WTC11 (cell line): Measurements from ENCODE around the gene SLC2A4RG. TPM values are rescaled to one million over a fixed set of nuclear protein-coding genes. Genes with fewer than 3 reads are reported as not detected.
"Not testable (repeated sequence)": the region's sequence is repeated elsewhere in the genome, so short reads cannot be mapped to it uniquely, and the experiment has no call there.

Source experiments
- ATAC-seq: fragments of 200-7000 bp; cut with Tn5 transposase; 2 replicates; pipeline ENCODE4 v1.10.0; 2021; ENCODE audit warnings: mild to moderate bottlenecking, moderate library complexity
- CTCF ChIA-PET: fragments of 300-600 bp; sonication (Branson Sonifier 250); formaldehyde crosslinking; loops from one replicate; lab custom pipeline; 2021; ENCODE audit warnings: antibody characterized with exemption; lab: Charles Lee
- POLR2A ChIA-PET: fragments of 350-600 bp; sonication (Branson Sonifier 250); formaldehyde crosslinking; loops from one replicate; lab custom pipeline; 2021; ENCODE audit warnings: antibody characterized with exemption; lab: Charles Lee
- DNase-seq: peaks from one replicate; pipeline ENCODE4 v3.0.0; 2021; ENCODE audit warnings: low spot score
- H3K27ac Mint-ChIP-seq: 2 replicates; pipeline ENCODE4 v1.8.0; 2021; ENCODE audit warnings: mixed read lengths
- H3K27me3 Mint-ChIP-seq: 2 replicates; pipeline ENCODE4 v1.8.0; 2021; ENCODE audit warnings: low read depth, mild to moderate bottlenecking, moderate library complexity, mixed read lengths
- H3K36me3 Mint-ChIP-seq: 2 replicates; pipeline ENCODE4 v1.8.0; 2021; ENCODE audit warnings: mixed read lengths
- H3K4me1 Mint-ChIP-seq: 2 replicates; pipeline ENCODE4 v1.8.0; 2022; ENCODE audit warnings: mixed read lengths
- H3K4me3 Mint-ChIP-seq: 2 replicates; pipeline ENCODE4 v1.8.0; 2021; ENCODE audit warnings: mild to moderate bottlenecking, moderate library complexity, mixed read lengths
- H3K9me3 Mint-ChIP-seq: 2 replicates; pipeline ENCODE4 v1.8.0; 2021; ENCODE audit warnings: mixed read lengths
- CREB1 ChIP-seq: sonication (generic); formaldehyde crosslinking; IDR thresholded peaks from 2 replicates; pipeline ENCODE4 v1.8.0; 2023; ENCODE audit warnings: mild to moderate bottlenecking, missing genetic modification reagents
- EMX1 ChIP-seq: fragments of 250-450 bp; sonication (Bioruptor Pico); IDR thresholded peaks from 2 replicates; pipeline ENCODE4 v1.8.0; 2021; ENCODE audit warnings: mild to moderate bottlenecking
- ETV6 ChIP-seq: sonication (generic); formaldehyde crosslinking; IDR thresholded peaks from 2 replicates; pipeline ENCODE4 v1.8.1; 2022; ENCODE audit warnings: mild to moderate bottlenecking, missing genetic modification reagents
- HMGA2 ChIP-seq: fragments of 250-450 bp; sonication (Bioruptor Pico); IDR thresholded peaks from 2 replicates; pipeline ENCODE4 v1.4.0; 2021; ENCODE audit warnings: mild to moderate bottlenecking, moderate library complexity
- NFYB ChIP-seq: sonication (generic); formaldehyde crosslinking; conservative IDR thresholded peaks from 2 replicates; pipeline ENCODE4 v1.8.0; 2022; ENCODE audit warnings: low read depth, missing genetic modification reagents
- TEAD1 ChIP-seq: sonication (generic); formaldehyde crosslinking; IDR thresholded peaks from 2 replicates; pipeline ENCODE4 v1.8.0; 2022; ENCODE audit warnings: mild to moderate bottlenecking, missing genetic modification reagents
- ZNF121 ChIP-seq: sonication (generic); formaldehyde crosslinking; IDR thresholded peaks from 2 replicates; pipeline ENCODE4 v1.8.0; 2023; ENCODE audit warnings: missing genetic modification reagents
- ZNF138 ChIP-seq: sonication (generic); formaldehyde crosslinking; conservative IDR thresholded peaks from 2 replicates; pipeline ENCODE4 v1.8.1; 2022; ENCODE audit warnings: mild to moderate bottlenecking, moderate library complexity, missing genetic modification reagents
- ZNF232 ChIP-seq: sonication (generic); formaldehyde crosslinking; IDR thresholded peaks from 2 replicates; pipeline ENCODE4 v1.8.0; 2022; ENCODE audit warnings: mild to moderate bottlenecking, missing genetic modification reagents
- ZNF263 ChIP-seq: sonication (generic); formaldehyde crosslinking; IDR thresholded peaks from 2 replicates; pipeline ENCODE4 v1.8.1; 2022; ENCODE audit warnings: low read depth, mild to moderate bottlenecking, moderate library complexity, missing genetic modification reagents
- ZNF317 ChIP-seq: sonication (generic); formaldehyde crosslinking; IDR thresholded peaks from 2 replicates; pipeline ENCODE4 v1.8.1; 2023; ENCODE audit warnings: low read depth, mild to moderate bottlenecking, moderate library complexity, missing genetic modification reagents, borderline replicate concordance
- ZNF423 ChIP-seq: fragments of 250-450 bp; sonication (Bioruptor Pico); IDR thresholded peaks from 2 replicates; pipeline ENCODE4 v2.1.2; 2022; ENCODE audit warnings: mild to moderate bottlenecking, moderate library complexity
- total RNA-seq: library from RNA; stranded (reverse); gene quantifications from 3 replicates; pipeline ENCODE4 v1.2.3, GENCODE V29; 2021
- TF ChIP-seq, protein P1 (sequence below): sonication (generic); formaldehyde crosslinking; IDR thresholded peaks from 2 replicates; pipeline ENCODE4 v1.8.1; 2023; ENCODE audit warnings: mild to moderate bottlenecking, missing genetic modification reagents, moderate library complexity
- TF ChIP-seq, protein P2 (sequence below): sonication (generic); formaldehyde crosslinking; conservative IDR thresholded peaks from 2 replicates; pipeline ENCODE4 v1.8.1; 2022; ENCODE audit warnings: mild to moderate bottlenecking, missing genetic modification reagents
- TF ChIP-seq, protein P3 (sequence below): fragments of 250-450 bp; sonication (Bioruptor Pico); IDR thresholded peaks from 2 replicates; pipeline ENCODE4 v1.9.0; 2021; ENCODE audit warnings: moderate library complexity, mild to moderate bottlenecking, inconsistent platforms, borderline replicate concordance
- TF ChIP-seq, protein P4 (sequence below): sonication (generic); formaldehyde crosslinking; IDR thresholded peaks from 2 replicates; pipeline ENCODE4 v1.8.1; 2023; ENCODE audit warnings: mild to moderate bottlenecking, moderate library complexity, missing genetic modification reagents
- TF ChIP-seq, protein P5 (sequence below): sonication (generic); formaldehyde crosslinking; IDR thresholded peaks from 2 replicates; pipeline ENCODE4 v1.8.1; 2023; ENCODE audit warnings: mild to moderate bottlenecking, missing genetic modification reagents, borderline replicate concordance
- TF ChIP-seq, protein P6 (sequence below): sonication (generic); formaldehyde crosslinking; IDR thresholded peaks from 2 replicates; pipeline ENCODE4 v1.8.0; 2022; ENCODE audit warnings: missing genetic modification reagents

Gene SLC2A4RG
- total RNA-seq, 1 experiment from 2014 or later, result 43.3 TPM

DNA sequence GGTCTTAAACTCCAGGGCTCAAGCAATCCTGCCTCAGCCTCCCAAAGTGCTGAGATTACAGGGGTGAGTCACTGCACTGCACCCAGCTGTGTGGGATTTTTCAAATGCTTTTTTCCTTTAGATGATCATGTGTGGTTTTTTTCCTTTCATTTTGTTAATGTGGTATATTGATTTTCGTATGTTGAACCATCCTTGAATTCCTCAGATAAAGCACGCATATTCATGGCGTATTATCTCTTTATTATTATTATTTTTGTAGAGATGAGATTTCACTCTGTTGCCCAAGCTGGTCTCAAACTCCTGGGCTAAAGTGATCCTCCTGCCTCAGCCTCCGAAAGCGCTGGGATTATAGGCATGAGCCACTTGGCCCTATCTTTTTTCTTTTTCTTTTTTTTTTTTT is 24.7 kb upstream of the SLC2A4RG start:
- Mint-ChIP-seq H3K27ac (no peak overlapping the region), H3K36me3 (peaks cover 62% of the 10 kb centered on the region), H3K4me3 (no peak overlapping the region), H3K27me3 (no peaks in the 10 kb centered on the region), H3K9me3 (no peaks in the 10 kb centered on the region), H3K4me1 (no peaks in the 10 kb centered on the region)
- TF ChIP-seq, protein P1, sequence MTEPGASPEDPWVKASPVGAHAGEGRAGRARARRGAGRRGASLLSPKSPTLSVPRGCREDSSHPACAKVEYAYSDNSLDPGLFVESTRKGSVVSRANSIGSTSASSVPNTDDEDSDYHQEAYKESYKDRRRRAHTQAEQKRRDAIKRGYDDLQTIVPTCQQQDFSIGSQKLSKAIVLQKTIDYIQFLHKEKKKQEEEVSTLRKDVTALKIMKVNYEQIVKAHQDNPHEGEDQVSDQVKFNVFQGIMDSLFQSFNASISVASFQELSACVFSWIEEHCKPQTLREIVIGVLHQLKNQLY (CRISPR knock-in tag), result no peak
- TF ChIP-seq ZNF138 (CRISPR knock-in tag) (no peak), TEAD1 (no peak), ZNF232 (CRISPR knock-in tag) (no peak), ZNF423 (CRISPR knock-in tag) (no peak), ZNF317 (no peak), CREB1 (CRISPR knock-in tag) (no peak), ZNF121 (no peak), HMGA2 (CRISPR knock-in tag) (no peak), ETV6 (no peak), EMX1 (no peak)
- TF ChIP-seq, protein P2, sequence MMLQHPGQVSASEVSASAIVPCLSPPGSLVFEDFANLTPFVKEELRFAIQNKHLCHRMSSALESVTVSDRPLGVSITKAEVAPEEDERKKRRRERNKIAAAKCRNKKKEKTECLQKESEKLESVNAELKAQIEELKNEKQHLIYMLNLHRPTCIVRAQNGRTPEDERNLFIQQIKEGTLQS (CRISPR knock-in tag), result no peak
- TF ChIP-seq, protein P3, sequence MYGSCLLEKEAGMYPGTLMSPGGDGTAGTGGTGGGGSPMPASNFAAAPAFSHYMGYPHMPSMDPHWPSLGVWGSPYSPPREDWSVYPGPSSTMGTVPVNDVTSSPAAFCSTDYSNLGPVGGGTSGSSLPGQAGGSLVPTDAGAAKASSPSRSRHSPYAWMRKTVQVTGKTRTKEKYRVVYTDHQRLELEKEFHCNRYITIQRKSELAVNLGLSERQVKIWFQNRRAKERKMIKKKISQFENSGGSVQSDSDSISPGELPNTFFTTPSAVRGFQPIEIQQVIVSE, result no peak
- TF ChIP-seq, protein P4, sequence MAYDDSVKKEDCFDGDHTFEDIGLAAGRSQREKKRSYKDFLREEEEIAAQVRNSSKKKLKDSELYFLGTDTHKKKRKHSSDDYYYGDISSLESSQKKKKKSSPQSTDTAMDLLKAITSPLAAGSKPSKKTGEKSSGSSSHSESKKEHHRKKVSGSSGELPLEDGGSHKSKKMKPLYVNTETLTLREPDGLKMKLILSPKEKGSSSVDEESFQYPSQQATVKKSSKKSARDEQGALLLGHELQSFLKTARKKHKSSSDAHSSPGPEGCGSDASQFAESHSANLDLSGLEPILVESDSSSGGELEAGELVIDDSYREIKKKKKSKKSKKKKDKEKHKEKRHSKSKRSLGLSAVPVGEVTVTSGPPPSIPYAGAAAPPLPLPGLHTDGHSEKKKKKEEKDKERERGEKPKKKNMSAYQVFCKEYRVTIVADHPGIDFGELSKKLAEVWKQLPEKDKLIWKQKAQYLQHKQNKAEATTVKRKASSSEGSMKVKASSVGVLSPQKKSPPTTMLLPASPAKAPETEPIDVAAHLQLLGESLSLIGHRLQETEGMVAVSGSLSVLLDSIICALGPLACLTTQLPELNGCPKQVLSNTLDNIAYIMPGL (CRISPR knock-in tag), result no peak
- TF ChIP-seq, protein P5, sequence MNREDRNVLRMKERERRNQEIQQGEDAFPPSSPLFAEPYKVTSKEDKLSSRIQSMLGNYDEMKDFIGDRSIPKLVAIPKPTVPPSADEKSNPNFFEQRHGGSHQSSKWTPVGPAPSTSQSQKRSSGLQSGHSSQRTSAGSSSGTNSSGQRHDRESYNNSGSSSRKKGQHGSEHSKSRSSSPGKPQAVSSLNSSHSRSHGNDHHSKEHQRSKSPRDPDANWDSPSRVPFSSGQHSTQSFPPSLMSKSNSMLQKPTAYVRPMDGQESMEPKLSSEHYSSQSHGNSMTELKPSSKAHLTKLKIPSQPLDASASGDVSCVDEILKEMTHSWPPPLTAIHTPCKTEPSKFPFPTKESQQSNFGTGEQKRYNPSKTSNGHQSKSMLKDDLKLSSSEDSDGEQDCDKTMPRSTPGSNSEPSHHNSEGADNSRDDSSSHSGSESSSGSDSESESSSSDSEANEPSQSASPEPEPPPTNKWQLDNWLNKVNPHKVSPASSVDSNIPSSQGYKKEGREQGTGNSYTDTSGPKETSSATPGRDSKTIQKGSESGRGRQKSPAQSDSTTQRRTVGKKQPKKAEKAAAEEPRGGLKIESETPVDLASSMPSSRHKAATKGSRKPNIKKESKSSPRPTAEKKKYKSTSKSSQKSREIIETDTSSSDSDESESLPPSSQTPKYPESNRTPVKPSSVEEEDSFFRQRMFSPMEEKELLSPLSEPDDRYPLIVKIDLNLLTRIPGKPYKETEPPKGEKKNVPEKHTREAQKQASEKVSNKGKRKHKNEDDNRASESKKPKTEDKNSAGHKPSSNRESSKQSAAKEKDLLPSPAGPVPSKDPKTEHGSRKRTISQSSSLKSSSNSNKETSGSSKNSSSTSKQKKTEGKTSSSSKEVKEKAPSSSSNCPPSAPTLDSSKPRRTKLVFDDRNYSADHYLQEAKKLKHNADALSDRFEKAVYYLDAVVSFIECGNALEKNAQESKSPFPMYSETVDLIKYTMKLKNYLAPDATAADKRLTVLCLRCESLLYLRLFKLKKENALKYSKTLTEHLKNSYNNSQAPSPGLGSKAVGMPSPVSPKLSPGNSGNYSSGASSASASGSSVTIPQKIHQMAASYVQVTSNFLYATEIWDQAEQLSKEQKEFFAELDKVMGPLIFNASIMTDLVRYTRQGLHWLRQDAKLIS (CRISPR knock-in tag), result no peak
- DNase-seq (no peak), ATAC-seq (no peak)
- CTCF ChIA-PET, result no interaction called here
- POLR2A ChIA-PET, result interaction anchor here (0.7 kb wide), 1 partner anchor 169 kb away, joined by 4 read pairs; no protein-coding TSS in a partner anchor

DNA sequence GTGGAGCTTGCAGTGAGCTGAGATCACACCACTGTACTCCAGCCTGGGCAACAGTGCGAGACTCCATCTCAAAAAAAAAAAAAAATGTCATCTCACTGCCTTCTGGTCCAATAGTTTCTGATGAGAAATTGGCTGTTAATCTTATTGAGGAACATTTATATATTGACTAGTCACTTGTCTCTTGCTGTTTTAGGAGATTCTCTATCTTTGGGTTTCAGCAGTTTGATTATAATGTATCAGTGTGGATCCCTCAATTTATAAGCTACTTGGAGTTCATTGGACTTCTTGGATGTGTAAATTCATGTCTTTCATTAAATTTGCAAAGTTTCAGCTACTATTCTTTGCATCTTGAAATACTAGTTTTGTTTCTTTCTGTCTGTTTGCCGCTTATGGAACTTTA is 20.6 kb upstream of the SLC2A4RG start:
- ChIA-PET CTCF (interaction anchor here (0.7 to 1.2 kb wide), 2 partner anchors 11 to 57 kb away, joined by 4 to 6 read pairs; partner anchors contain the start of genes ARFRP1 and ZGPAT), POLR2A (interaction anchor here (0.7 kb wide), 1 partner anchor 18 kb away, joined by 3 read pairs; the partner anchor contains the start of gene LIME1)
- no peak for DNase-seq
- TF ChIP-seq, protein P6, sequence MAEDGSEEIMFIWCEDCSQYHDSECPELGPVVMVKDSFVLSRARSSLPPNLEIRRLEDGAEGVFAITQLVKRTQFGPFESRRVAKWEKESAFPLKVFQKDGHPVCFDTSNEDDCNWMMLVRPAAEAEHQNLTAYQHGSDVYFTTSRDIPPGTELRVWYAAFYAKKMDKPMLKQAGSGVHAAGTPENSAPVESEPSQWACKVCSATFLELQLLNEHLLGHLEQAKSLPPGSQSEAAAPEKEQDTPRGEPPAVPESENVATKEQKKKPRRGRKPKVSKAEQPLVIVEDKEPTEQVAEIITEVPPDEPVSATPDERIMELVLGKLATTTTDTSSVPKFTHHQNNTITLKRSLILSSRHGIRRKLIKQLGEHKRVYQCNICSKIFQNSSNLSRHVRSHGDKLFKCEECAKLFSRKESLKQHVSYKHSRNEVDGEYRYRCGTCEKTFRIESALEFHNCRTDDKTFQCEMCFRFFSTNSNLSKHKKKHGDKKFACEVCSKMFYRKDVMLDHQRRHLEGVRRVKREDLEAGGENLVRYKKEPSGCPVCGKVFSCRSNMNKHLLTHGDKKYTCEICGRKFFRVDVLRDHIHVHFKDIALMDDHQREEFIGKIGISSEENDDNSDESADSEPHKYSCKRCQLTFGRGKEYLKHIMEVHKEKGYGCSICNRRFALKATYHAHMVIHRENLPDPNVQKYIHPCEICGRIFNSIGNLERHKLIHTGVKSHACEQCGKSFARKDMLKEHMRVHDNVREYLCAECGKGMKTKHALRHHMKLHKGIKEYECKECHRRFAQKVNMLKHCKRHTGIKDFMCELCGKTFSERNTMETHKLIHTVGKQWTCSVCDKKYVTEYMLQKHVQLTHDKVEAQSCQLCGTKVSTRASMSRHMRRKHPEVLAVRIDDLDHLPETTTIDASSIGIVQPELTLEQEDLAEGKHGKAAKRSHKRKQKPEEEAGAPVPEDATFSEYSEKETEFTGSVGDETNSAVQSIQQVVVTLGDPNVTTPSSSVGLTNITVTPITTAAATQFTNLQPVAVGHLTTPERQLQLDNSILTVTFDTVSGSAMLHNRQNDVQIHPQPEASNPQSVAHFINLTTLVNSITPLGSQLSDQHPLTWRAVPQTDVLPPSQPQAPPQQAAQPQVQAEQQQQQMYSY (CRISPR knock-in tag), result no peak
- TF ChIP-seq ZNF263 (CRISPR knock-in tag) (no peak), NFYB (no peak), ZNF317 (peak; percentile 69), TEAD1 (no peak)
- H3K9me3 Mint-ChIP-seq, result no peaks in the 10 kb centered on the region
- no peaks in the 10 kb centered on the region for H3K4me1 Mint-ChIP-seq
- H3K4me3 Mint-ChIP-seq, result no peak overlapping the region
- H3K27ac Mint-ChIP-seq, result no peak overlapping the region; the same call in 1 of the 2 replicates
- H3K36me3 Mint-ChIP-seq, result peaks cover 43% of the 10 kb centered on the region
- no peaks in the 10 kb centered on the region for H3K27me3 Mint-ChIP-seq
- no peak for ATAC-seq

DNA sequence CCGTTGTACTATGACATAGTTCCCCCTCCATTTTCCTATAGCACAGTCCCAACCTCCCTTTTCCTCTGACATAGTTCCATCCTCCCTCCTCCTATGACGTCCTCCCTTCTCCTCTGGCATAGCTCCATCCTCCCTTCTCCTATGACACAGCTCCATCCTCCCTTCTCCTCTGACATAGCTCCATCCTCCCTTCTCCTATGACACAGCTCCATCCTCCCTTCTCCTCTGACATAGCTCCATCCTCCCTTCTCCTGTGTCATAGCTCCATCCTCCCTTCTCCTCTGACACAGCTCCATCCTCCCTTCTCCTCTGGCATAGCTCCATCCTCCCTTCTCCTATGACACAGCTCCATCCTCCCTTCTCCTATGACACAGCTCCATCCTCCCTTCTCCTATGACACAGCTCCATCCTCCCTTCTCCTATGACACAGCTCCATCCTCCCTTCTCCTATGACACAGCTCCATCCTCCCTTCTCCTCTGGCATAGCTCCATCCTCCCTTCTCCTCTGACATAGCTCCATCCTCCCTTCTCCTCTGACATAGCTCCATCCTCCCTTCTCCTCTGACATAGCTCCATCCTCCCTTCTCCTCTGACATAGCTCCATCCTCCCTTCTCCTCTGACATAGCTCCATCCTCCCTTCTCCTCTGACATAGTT is 16.5 kb upstream of the SLC2A4RG start:
- peaks cover 33% of the 10 kb centered on the region for H3K36me3 Mint-ChIP-seq
- H3K27ac Mint-ChIP-seq, DNase-seq, CTCF ChIA-PET, POLR2A ChIA-PET, ATAC-seq, H3K9me3 Mint-ChIP-seq, H3K4me3 Mint-ChIP-seq, H3K4me1 Mint-ChIP-seq, H3K27me3 Mint-ChIP-seq: not testable (repeated sequence)

DNA sequence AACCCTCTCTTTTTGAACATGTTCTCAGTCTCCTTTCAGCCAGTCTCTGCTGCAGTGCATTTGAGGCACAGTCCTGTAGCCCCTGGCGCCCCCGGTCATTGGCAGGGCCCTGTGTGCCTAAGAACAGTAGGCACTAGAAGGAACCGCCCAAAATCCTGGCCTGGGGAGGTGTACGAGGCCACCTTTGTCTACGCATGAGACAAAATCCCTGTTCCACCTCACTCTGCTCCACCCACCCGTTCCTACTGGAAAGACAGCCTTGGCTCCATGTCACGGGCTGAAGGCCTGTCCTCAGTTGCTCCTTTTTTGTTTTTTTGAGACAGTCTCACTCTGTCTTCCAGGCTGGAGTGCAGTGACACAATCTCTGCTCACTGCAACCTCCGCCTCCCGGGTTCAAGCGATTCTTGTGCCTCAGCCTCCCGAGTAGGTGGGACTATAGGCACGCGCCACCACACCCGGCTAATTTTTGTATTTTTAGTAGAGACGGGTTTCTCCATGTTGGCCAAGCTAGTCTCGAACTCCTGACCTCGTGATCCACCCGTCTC is 9.3 kb upstream of the SLC2A4RG start:
- ATAC-seq, H3K27ac Mint-ChIP-seq, H3K27me3 Mint-ChIP-seq, H3K9me3 Mint-ChIP-seq, DNase-seq, CTCF ChIA-PET, H3K4me3 Mint-ChIP-seq, H3K4me1 Mint-ChIP-seq, POLR2A ChIA-PET: not testable (repeated sequence)
- H3K36me3 Mint-ChIP-seq, result peaks cover 14% of the 10 kb centered on the region
